Effector CD4-positive, alpha-beta T cell (primary cell): ENCODE data around the gene SUB1.
A peak's percentile ranks its signal among the peaks of the same experiment; 100 is the strongest.
"Not testable (repeated sequence)": the region's sequence is repeated elsewhere in the genome, so short reads cannot be mapped to it uniquely, and the experiment has no call there.

Source experiments
- DNase-seq: peaks from one replicate; pipeline ENCODE4 v3.0.0-alpha.2; 2020

Gene SUB1

GRCh38 chr5:32566319-32567111, 18.8 kb upstream of the SUB1 start:
- no peak for DNase-seq

- no peak for DNase-seq
Measured at GRCh38 chr5:32571128-32571527, 14.2 kb upstream of the SUB1 start.

GRCh38 chr5:32572778-32573480, 12.4 kb upstream of the SUB1 start:
- DNase-seq, result no peak

GRCh38 chr5:32573481-32573854, 11.9 kb upstream of the SUB1 start:
- DNase-seq, result not testable (repeated sequence)

- no peak for DNase-seq
Measured at GRCh38 chr5:32574540-32575175, 10.7 kb upstream of the SUB1 start.

GRCh38 chr5:32578363-32578762, 7.0 kb upstream of the SUB1 start:
- DNase-seq, result no peak

- no peak for DNase-seq
Measured at GRCh38 chr5:32578764-32579163, 6.6 kb upstream of the SUB1 start.

- DNase-seq, result no peak
Measured at GRCh38 chr5:32581010-32581785, 4.2 kb upstream of the SUB1 start.

GRCh38 chr5:32583582-32584232, 1.6 kb upstream of the SUB1 start:
- peak; percentile 4 for DNase-seq

GRCh38 chr5:32584646-32585045, 711 bp upstream of the SUB1 start:
- no peak for DNase-seq

GRCh38 chr5:32585122-32585445, 273 bp upstream of the SUB1 start:
- no peak for DNase-seq

GRCh38 chr5:32586276-32586599, 881 bp downstream of the SUB1 start:
- DNase-seq, result no peak

- no peak for DNase-seq
Measured at GRCh38 chr5:32587067-32587551, 1.8 kb downstream of the SUB1 start.

- DNase-seq, result no peak
Measured at GRCh38 chr5:32589416-32589815, 4.1 kb downstream of the SUB1 start.

- DNase-seq, result peak; percentile 56
Measured at GRCh38 chr5:32589942-32590869, 4.8 kb downstream of the SUB1 start.

- no peak for DNase-seq
Measured at GRCh38 chr5:32595118-32595517, 9.8 kb downstream of the SUB1 start.

GRCh38 chr5:32597041-32597629, 11.8 kb downstream of the SUB1 start:
- DNase-seq, result no peak

GRCh38 chr5:32598260-32598937, 13.0 kb downstream of the SUB1 start:
- no peak for DNase-seq

GRCh38 chr5:32598997-32599549, 13.7 kb downstream of the SUB1 start:
- no peak for DNase-seq

- no peak for DNase-seq
Measured at GRCh38 chr5:32600054-32600622, 14.8 kb downstream of the SUB1 start.
